ENCODE measurements around the gene RIOX2. TPM values are rescaled to one million over a fixed set of nuclear protein-coding genes. Genes with fewer than 3 reads are reported as not detected.

The RIOX2 gene
- total RNA-seq, 4 donors from 2014 or later, result 22.3 to 32.0 (median 24.4) TPM

DNA sequence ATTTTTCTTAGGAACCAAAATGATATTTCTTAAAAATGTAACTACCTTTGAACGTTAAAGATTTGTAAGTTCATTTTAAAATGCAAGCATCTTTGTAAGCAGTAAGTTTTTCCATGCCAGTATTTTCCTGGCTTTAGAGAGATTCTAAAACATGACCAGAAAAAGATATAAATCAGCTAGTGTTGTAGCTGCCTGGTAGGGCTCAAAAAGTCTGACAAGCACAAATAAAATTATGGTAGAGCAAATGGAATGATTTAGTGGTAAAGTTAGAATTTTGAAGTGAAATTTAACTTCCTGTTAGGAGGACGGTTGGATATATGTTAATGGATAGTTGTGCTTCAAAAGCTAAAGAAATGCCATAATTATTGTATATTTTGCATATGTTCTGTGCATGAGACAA is 33.2 kb upstream of the RIOX2 start:
- WGBS, 2 donors (ENCODE audit: low coverage in 1 of 2), result 70 to 71% methylated on average over 2 of the region's 2 CpGs
- H3K4me1 ChIP-seq, result no peaks in the 10 kb centered on the region
- H3K9me3 ChIP-seq, result no peaks in the 10 kb centered on the region
- H3K4me3 ChIP-seq, result no peak overlapping the region
- no peaks in the 10 kb centered on the region for H3K27me3 ChIP-seq
- ATAC-seq, result no peak
- no peaks in the 10 kb centered on the region for H3K36me3 ChIP-seq
- no peak overlapping the region for H3K27ac ChIP-seq
- no peak for TF ChIP-seq POLR2A (IDR thresholded peaks at IDR 0.05)
- TF ChIP-seq EP300 (IDR thresholded peaks at IDR 0.05), result no peak
- no peak for TF ChIP-seq POLR2AphosphoS5 (IDR thresholded peaks at IDR 0.05)
- TF ChIP-seq, protein P1, sequence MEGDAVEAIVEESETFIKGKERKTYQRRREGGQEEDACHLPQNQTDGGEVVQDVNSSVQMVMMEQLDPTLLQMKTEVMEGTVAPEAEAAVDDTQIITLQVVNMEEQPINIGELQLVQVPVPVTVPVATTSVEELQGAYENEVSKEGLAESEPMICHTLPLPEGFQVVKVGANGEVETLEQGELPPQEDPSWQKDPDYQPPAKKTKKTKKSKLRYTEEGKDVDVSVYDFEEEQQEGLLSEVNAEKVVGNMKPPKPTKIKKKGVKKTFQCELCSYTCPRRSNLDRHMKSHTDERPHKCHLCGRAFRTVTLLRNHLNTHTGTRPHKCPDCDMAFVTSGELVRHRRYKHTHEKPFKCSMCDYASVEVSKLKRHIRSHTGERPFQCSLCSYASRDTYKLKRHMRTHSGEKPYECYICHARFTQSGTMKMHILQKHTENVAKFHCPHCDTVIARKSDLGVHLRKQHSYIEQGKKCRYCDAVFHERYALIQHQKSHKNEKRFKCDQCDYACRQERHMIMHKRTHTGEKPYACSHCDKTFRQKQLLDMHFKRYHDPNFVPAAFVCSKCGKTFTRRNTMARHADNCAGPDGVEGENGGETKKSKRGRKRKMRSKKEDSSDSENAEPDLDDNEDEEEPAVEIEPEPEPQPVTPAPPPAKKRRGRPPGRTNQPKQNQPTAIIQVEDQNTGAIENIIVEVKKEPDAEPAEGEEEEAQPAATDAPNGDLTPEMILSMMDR (IDR thresholded peaks at IDR 0.05), result no peak

DNA sequence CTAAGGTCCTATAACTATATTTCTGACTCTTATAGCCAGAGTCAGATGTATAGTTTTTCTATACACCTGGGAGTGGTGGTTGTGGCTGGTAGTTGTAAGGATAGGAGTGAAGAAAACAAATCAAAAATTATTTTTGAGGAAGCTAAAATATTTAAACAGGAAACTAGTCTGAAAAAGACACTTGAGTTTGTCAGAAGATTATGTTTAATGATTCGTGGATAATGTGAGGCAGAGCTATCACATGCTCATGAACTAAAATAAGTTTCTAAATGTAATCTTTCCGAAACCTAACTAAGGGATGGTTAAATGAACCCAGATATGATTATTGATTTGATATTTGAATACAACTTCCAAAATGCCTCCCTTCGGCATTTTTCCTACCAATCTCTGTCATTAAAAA is 32.5 kb upstream of the RIOX2 start:
- Histone ChIP-seq H3K4me1 (no peaks in the 10 kb centered on the region), H3K9me3 (no peaks in the 10 kb centered on the region), H3K27ac (no peak overlapping the region), H3K4me3 (no peak overlapping the region), H3K27me3 (no peaks in the 10 kb centered on the region), H3K36me3 (no peaks in the 10 kb centered on the region)
- whole genome bisulfite sequencing, 2 donors (ENCODE audit: low coverage in 1 of 2), result 69 to 79% methylated on average over 3 of the region's 3 CpGs
- no peak for ATAC-seq
- TF ChIP-seq POLR2AphosphoS5 (IDR thresholded peaks at IDR 0.05), result no peak
- TF ChIP-seq, protein P1 (IDR thresholded peaks at IDR 0.05), result no peak
- TF ChIP-seq POLR2A (IDR thresholded peaks at IDR 0.05), result no peak
- TF ChIP-seq EP300 (IDR thresholded peaks at IDR 0.05), result no peak

DNA sequence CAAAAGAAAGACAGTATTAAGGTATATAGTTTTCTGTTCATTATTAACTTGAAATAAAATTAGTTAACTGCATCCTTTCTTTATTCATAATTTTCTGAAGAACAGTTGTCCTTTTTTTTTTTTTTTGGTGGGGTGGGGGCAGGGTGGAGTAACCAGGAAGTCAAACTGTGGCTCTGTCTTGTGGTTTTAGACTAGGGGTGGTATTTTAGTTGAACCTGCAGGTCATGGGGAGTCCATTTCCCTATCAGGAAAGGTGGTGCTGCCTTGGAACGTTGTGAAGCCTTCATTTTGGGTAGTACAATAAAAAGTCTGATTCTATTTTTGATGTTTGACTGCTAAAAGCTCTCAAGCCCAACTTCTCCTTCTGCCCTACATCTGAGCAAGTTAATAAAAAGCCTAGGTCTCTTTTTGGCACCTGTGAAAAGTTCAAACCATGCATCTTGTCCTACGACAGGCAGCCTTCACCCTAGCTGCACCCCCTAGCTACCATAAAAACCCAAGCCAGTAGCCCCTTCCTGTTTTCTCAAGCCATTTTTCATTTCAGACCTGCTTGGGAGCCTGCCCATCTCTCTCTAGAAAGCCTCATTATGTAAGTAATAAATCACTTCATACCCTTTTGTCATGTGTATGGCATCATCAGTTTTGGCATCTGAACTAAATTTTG is 31.2 kb upstream of the RIOX2 start:
- no peaks in the 10 kb centered on the region for H3K36me3 ChIP-seq
- no peaks in the 10 kb centered on the region for H3K9me3 ChIP-seq
- H3K4me3 ChIP-seq, result no peak overlapping the region
- no peak overlapping the region for H3K27ac ChIP-seq
- 78 to 100% methylated on average over 1 to 2 of the region's 2 CpGs for WGBS, 2 donors (ENCODE audit: low coverage in 1 of 2)
- TF ChIP-seq POLR2AphosphoS5 (IDR thresholded peaks at IDR 0.05) (no peak), POLR2A (IDR thresholded peaks at IDR 0.05) (no peak), EP300 (IDR thresholded peaks at IDR 0.05) (no peak)
- TF ChIP-seq, protein P1 (IDR thresholded peaks at IDR 0.05), result no peak
- no peaks in the 10 kb centered on the region for H3K27me3 ChIP-seq
- no peaks in the 10 kb centered on the region for H3K4me1 ChIP-seq
- no peak for ATAC-seq

DNA sequence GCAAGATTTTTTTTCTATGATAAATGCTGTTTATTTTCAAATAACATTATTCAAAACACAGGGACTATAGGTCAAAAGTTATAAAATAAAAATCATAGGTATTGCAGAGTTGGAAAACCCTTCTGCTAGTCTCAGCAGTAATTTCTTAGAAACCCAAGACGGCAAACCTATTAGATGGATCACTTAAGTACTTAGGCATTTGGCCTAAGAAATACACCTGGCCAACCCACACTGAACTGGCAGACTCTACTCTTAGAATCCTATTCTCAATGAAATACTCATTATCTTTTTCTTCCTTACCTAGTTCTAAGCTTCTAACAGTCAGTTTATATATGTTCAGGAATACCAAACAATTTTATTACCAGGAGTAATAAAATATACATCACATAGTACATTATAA is 30.5 kb upstream of the RIOX2 start:
- H3K9me3 ChIP-seq, result no peaks in the 10 kb centered on the region
- no peak overlapping the region for H3K27ac ChIP-seq
- no peaks in the 10 kb centered on the region for H3K36me3 ChIP-seq
- H3K27me3 ChIP-seq, result no peaks in the 10 kb centered on the region
- H3K4me1 ChIP-seq, result no peaks in the 10 kb centered on the region
- ATAC-seq, result no peak
- 94 to 100% methylated on average over 1 of the region's 1 CpG for WGBS, 2 donors (ENCODE audit: low coverage in 1 of 2)
- TF ChIP-seq EP300 (IDR thresholded peaks at IDR 0.05), result no peak
- no peak for TF ChIP-seq POLR2AphosphoS5 (IDR thresholded peaks at IDR 0.05)
- TF ChIP-seq, protein P1 (IDR thresholded peaks at IDR 0.05), result no peak
- TF ChIP-seq POLR2A (IDR thresholded peaks at IDR 0.05), result no peak
- H3K4me3 ChIP-seq, result no peak overlapping the region

DNA sequence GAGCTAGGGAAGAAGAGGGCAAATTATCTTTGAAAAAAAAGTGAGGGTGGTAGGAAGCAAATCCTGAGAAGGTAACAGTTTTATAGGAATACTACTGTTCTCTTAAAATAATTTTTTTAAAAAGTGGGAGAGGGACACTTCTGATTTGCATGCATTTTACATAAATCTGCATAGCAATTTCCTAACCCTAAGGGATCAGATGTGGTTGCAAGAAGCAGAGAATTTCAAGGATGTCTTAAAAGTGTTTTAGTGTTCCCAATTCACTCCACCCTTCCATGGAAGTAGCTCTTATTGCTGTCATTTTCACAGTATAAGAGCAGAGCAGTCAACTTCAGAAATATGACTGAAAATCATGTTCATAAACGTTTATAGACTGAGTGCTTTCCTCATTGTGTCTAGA is 27.8 kb upstream of the RIOX2 start:
- no peaks in the 10 kb centered on the region for H3K4me1 ChIP-seq
- WGBS, 2 donors (ENCODE audit: low coverage in 1 of 2), result 26 to 57% methylated on average over 1 of the region's 1 CpG
- H3K27ac ChIP-seq, result no peak overlapping the region
- no peak for ATAC-seq
- TF ChIP-seq, protein P1 (IDR thresholded peaks at IDR 0.05), result no peak
- no peak for TF ChIP-seq EP300 (IDR thresholded peaks at IDR 0.05)
- no peak for TF ChIP-seq POLR2A (IDR thresholded peaks at IDR 0.05)
- TF ChIP-seq POLR2AphosphoS5 (IDR thresholded peaks at IDR 0.05), result no peak
- H3K4me3 ChIP-seq, result no peak overlapping the region
- H3K9me3 ChIP-seq, result no peaks in the 10 kb centered on the region
- H3K27me3 ChIP-seq, result no peaks in the 10 kb centered on the region
- no peaks in the 10 kb centered on the region for H3K36me3 ChIP-seq

Measured in gastroesophageal sphincter (tissue), 4 donors.